Retinal pigment epithelial cell (primary cell): ENCODE data around the gene ACOX1.

Experiments used
- DNase-seq: peaks from one replicate; pipeline ENCODE4 v3.0.0-alpha.2; 2010; ENCODE audit warnings: low read depth
- H3K4me3 ChIP-seq: 2 replicates; pipeline ENCODE4 v1.5.1; 2011; ENCODE audit warnings: mild to moderate bottlenecking, low read length, control low read depth, moderate library complexity
- CTCF ChIP-seq: conservative IDR thresholded peaks from 2 replicates; pipeline ENCODE4 v1.5.1; 2011; ENCODE audit warnings: low read depth, low read length, control low read depth, inconsistent platforms

Gene ACOX1

GRCh38 chr17:76022973-76023899 lies 44.3 kb upstream of the ACOX1 start:
- TF ChIP-seq CTCF = no peak
- H3K4me3 ChIP-seq = no peak overlapping the region
- no peak for DNase-seq

DNA sequence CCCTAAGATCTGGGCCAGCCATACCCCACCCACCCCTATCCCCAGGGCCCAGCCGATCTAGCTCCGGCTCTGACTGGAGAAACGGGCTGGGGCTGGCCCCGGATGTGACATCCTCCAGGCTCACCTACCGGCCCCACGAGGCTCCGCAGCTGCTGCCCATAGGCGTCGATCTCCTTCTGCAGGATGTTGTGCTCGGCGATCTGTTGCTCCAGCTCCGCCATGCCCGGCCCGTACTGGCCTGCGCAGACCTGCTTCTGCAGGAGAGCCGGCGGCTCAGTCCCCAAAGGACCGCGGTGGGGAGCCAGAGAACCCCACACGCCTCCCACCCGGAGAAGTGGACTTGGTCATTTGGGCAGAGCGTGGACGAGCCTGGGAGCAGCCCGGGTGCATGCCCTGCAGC lies 43.3 kb upstream of the ACOX1 start:
- DNase-seq = no peak
- no peak for TF ChIP-seq CTCF
- H3K4me3 ChIP-seq = no peak overlapping the region

DNA sequence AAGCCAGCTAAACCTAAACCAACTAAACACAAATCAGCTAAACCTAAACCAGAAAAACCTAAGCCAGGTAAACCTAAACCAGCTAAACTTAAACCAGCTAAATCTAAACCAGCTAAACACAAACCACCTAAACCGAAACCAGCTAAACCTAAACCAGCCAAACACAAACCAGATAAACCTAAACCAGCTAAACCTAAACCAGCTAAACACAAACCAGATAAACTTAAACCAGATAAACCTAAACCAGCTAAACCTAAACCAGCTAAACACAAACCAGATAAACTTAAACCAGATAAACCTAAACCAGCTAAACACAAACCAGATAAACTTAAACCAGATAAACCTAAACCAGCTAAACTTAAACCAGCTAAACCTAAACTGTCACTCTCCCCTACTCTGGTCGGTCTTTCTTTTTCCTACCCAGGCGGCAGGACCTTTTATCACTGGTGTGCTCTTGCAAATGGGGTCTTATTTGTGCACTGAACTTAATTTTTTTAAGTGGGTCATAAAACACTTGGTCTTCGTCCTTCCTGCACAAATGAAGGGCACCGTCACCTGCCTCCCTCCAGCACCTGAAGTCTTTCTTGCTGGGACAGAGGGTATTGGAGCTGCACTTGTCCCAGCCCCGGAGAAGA lies 41.0 kb upstream of the ACOX1 start:
- no peak for DNase-seq
- no peak for TF ChIP-seq CTCF
- H3K4me3 ChIP-seq = no peak overlapping the region

DNA sequence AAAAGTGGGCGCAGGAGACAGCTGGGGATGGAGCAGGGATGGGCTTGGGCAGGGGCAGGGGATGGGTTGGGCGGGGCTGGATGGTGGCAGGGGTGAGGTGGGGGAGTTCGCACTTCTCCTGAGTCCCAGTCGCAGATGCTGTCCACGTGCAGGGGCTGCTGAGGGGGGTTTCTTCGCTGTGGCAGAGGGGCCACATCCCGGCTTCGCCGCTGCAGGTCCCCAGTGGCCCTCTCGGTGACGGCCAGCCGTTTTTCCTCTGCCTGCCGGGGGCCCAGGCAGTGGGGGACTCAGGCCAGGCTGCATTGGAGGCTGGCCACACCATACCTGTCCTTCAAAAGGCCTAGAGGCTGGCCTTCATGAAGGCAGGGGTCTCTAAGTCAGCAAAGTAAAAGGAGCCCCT lies 39.8 kb upstream of the ACOX1 start:
- no peak overlapping the region for H3K4me3 ChIP-seq
- no peak for TF ChIP-seq CTCF
- DNase-seq = no peak

DNA sequence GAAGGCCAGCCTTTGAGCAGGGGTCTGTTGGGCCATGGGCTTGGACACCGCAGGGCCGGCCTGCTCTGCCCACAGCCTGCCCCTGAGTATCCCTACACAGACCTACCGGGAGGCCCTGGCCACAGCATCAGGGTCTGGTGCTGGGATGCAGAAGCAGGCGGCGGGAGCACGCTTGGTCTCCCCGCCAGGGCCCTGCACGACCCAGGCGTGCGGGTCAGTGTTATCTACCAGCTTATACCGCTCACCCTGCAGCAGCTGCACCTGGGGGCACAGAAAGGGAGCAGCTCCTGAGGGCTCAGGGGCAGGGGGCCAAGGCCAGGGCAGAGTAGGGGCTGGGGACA lies 39.3 kb upstream of the ACOX1 start:
- TF ChIP-seq CTCF = no peak
- DNase-seq = no peak
- no peak overlapping the region for H3K4me3 ChIP-seq

- DNase-seq = no peak
- H3K4me3 ChIP-seq = no peak overlapping the region
- no peak for TF ChIP-seq CTCF
These were observed 38.7 kb upstream of the ACOX1 start for GRCh38 chr17:76017481-76018339.
